HepG2 (cell line): ENCODE data around the gene CDK5RAP2. TPM values are rescaled to one million over a fixed set of nuclear protein-coding genes. Genes with fewer than 3 reads are reported as not detected.

Source experiments
- ATAC-seq: fragments of 200-7000 bp; cut with Tn5 transposase; 3 replicates; pipeline ENCODE4 v1.9.1; 2020; ENCODE audit warnings: mild to moderate bottlenecking, moderate library complexity
- BruUV-seq: library from RNA; stranded (reverse); fragments of 400-500 nt; replicated peaks from 2 replicates; lab custom pipeline; 2021; lab: Mats Ljungman, UMichigan
- CTCF ChIA-PET: fragments of 300-600 bp; formaldehyde crosslinking; extraction: SDS; loops from one replicate; lab custom pipeline; 2021; ENCODE audit warnings: low total read pairs, inconsistent platforms, low intra/inter-chr PET ratio; lab: Yijun Ruan, JAX
- POLR2A ChIA-PET: fragments of 350-600 bp; sonication (Branson Sonifier 250); formaldehyde crosslinking; loops from one replicate; lab custom pipeline; 2020; ENCODE audit warnings: antibody characterized with exemption, inconsistent platforms; lab: Yijun Ruan, JAX
- DNase-seq: peaks from one replicate; pipeline ENCODE4 v3.0.0-alpha.2; 2015; ENCODE audit warnings: low spot score
- FAIRE-seq: peaks from 3 replicates; lab custom pipeline; 2011; peaks lifted over from hg19 to GRCh38; lab: Jason Lieb, UNC
- H2AFZ ChIP-seq: one replicate; pipeline ENCODE4 v1.6.1; 2011; ENCODE audit warnings: low read length, inconsistent platforms
- H3K27ac ChIP-seq: fragments of 300-600 bp; 3 replicates; pipeline ENCODE4 v1.8.0; 2011; ENCODE audit warnings: mixed run types, mild to moderate bottlenecking, mixed read lengths, low read length, inconsistent platforms; ENCODE audit not compliant: insufficient read depth; ENCODE audit errors: extremely low read length
- H3K27me3 ChIP-seq, 2 experiments: fragments of 200-600 bp in 1 of 2; 2 replicates in 1 of 2; 3 replicates in 1 of 2; pipeline versions ENCODE4 v1.6.0 to v1.8.0; 2011; ENCODE audit warnings: low read length in 2 of 2, mild to moderate bottlenecking in 2 of 2, moderate library complexity in 2 of 2, inconsistent platforms in 1 of 2; ENCODE audit not compliant: insufficient read depth in 2 of 2, control insufficient read depth in 1 of 2
- H3K36me3 ChIP-seq, 2 experiments: fragments of 200-600 bp in 1 of 2; replicated peaks in 1 of 2; 2 replicates in 1 of 2; 3 replicates in 1 of 2; pipeline versions ENCODE4 v1.5.1 to v1.8.0; 2011; ENCODE audit warnings: low read length in 2 of 2, inconsistent platforms in 1 of 2; ENCODE audit not compliant: insufficient read depth in 2 of 2, control insufficient read depth in 1 of 2
- H3K4me1 ChIP-seq: 2 replicates; pipeline ENCODE4 v1.5.1; 2012; ENCODE audit warnings: low read length, inconsistent platforms; ENCODE audit not compliant: insufficient read depth
- H3K4me2 ChIP-seq: 2 replicates; pipeline ENCODE4 v1.6.0; 2011; ENCODE audit warnings: low read depth, low read length, inconsistent platforms
- H3K4me3 ChIP-seq, 3 experiments: fragments of 200-600 bp in 1 of 3; sonication (generic), shearing (Covaris generic) in 1 of 3; replicated peaks in 1 of 3; 2 replicates each; pipeline ENCODE4 v1.5.1; 2011 to 2016; ENCODE audit warnings: low read length in 3 of 3, inconsistent platforms in 2 of 3, low read depth in 2 of 3, mild to moderate bottlenecking in 2 of 3, control low read depth in 1 of 3, mixed read lengths in 1 of 3; ENCODE audit not compliant: insufficient read depth in 1 of 3
- H3K79me2 ChIP-seq: one replicate; pipeline ENCODE4 v1.6.1; 2011; ENCODE audit warnings: low read length, inconsistent platforms; ENCODE audit not compliant: insufficient read depth
- H3K9ac ChIP-seq: 2 replicates; pipeline ENCODE4 v1.6.0; 2011; ENCODE audit warnings: mild to moderate bottlenecking, low read depth, low read length, inconsistent platforms; ENCODE audit not compliant: insufficient read depth
- H3K9me3 ChIP-seq: 2 replicates; pipeline ENCODE4 v1.5.1; 2012; ENCODE audit warnings: mild to moderate bottlenecking, low read length
- H4K20me1 ChIP-seq: 2 replicates; pipeline ENCODE4 v1.6.0; 2011; ENCODE audit warnings: inconsistent platforms, mild to moderate bottlenecking, low read length, moderate library complexity; ENCODE audit not compliant: insufficient read depth
- AKAP8 ChIP-seq: sonication (generic); formaldehyde crosslinking; IDR thresholded peaks from 2 replicates; pipeline ENCODE4 v1.5.1; 2020; ENCODE audit warnings: mild to moderate bottlenecking, missing genetic modification reagents
- ARID2 ChIP-seq: sonication (generic); formaldehyde crosslinking; IDR thresholded peaks from 2 replicates; pipeline ENCODE4 v1.8.1; 2022; ENCODE audit warnings: mild to moderate bottlenecking, missing genetic modification reagents, borderline replicate concordance
- FOXK2 ChIP-seq: fragments of 450-650 bp; IDR thresholded peaks from 2 replicates; pipeline ENCODE4 v1.6.1; 2016
- RAD21 ChIP-seq: fragments of 450-650 bp; formaldehyde crosslinking; IDR thresholded peaks from 2 replicates; pipeline ENCODE4 v1.5.0; 2020; ENCODE audit warnings: mild to moderate bottlenecking
- SIN3B ChIP-seq: fragments of 150-350 bp; IDR thresholded peaks from 2 replicates; pipeline ENCODE4 v1.6.1; 2014; ENCODE audit warnings: low read length
- SNRNP70 ChIP-seq: fragments of 200-400 bp; formaldehyde crosslinking; IDR thresholded peaks from 2 replicates; pipeline ENCODE4 v1.6.1; 2017; ENCODE audit warnings: mild to moderate bottlenecking, low read depth, low read length, moderate library complexity
- STAG1 ChIP-seq: sonication (generic); formaldehyde crosslinking; IDR thresholded peaks from 2 replicates; pipeline ENCODE4 v1.4.0; 2020; ENCODE audit warnings: missing genetic modification reagents
- TAF1 ChIP-seq: sonication (generic); formaldehyde crosslinking; IDR thresholded peaks from 2 replicates; pipeline ENCODE4 v1.4.0; 2020; ENCODE audit warnings: missing genetic modification reagents
- ZNF33A ChIP-seq: sonication (generic); formaldehyde crosslinking; IDR thresholded peaks from 2 replicates; pipeline ENCODE4 v1.5.1; 2020; ENCODE audit warnings: missing genetic modification reagents, mild to moderate bottlenecking, moderate library complexity, borderline replicate concordance
- ZNF460 ChIP-seq: sonication (generic); formaldehyde crosslinking; IDR thresholded peaks from 2 replicates; pipeline ENCODE4 v1.5.1; 2020; ENCODE audit warnings: missing genetic modification reagents, mild to moderate bottlenecking, borderline replicate concordance
- in situ Hi-C: cut with HindIII; loops from 2 replicates; pipeline ENCODE4 v1.10.0; 2017; ENCODE audit warnings: low pct_unique_long_range_greater_than_20kb; ENCODE audit not compliant: extremely low pct_ligation_motif_present
- intact Hi-C: fragments of 100-400 bp; cut with micrococcal nuclease; formaldehyde crosslinking; loops from one replicate; pipeline ENCODE4 v1.10.0; 2022; ENCODE audit not compliant: unreplicated experiment
- polyA plus RNA-seq, 8 experiments: library from polyadenylated mRNA; depleted of rRNA in 3 of 8; stranded (reverse) in 7 of 8; unstranded in 1 of 8; fragments of >200 nt; fragmentation: Illumina TruSeq in 4 of 8; extraction: Trizol in 4 of 8; gene quantifications; 2 replicates each; pipeline versions ENCODE4 v1.2.1 to v1.2.3, GENCODE V29; 2011 to 2016; ENCODE audit warnings: low read depth in 4 of 8, missing spikeins in 1 of 8, mixed read lengths in 1 of 8; ENCODE audit not compliant: insufficient read depth in 1 of 8
- total RNA-seq, 5 experiments: library from RNA; depleted of rRNA; stranded (reverse); fragments of >200 nt; fragmentation: Illumina TruSeq; extraction: Trizol; gene quantifications; 2 replicates each; pipeline ENCODE4 v1.2.3, GENCODE V29; 2016; ENCODE audit warnings: low read depth in 1 of 5
- TF ChIP-seq, protein P1 (sequence below): sonication (generic); formaldehyde crosslinking; IDR thresholded peaks from 2 replicates; pipeline ENCODE4 v1.4.0; 2020; ENCODE audit warnings: mild to moderate bottlenecking, low read depth, missing genetic modification reagents
- TF ChIP-seq, protein P2 (sequence below): sonication (generic); formaldehyde crosslinking; IDR thresholded peaks from 2 replicates; pipeline ENCODE4 v1.4.0; 2020; ENCODE audit warnings: missing genetic modification reagents, borderline replicate concordance
- TF ChIP-seq, protein P3 (sequence below): sonication (generic); formaldehyde crosslinking; conservative IDR thresholded peaks from 2 replicates; pipeline ENCODE4 v1.4.0; 2020; ENCODE audit warnings: missing genetic modification reagents
- TF ChIP-seq, protein P4 (sequence below): sonication (generic); formaldehyde crosslinking; IDR thresholded peaks from 2 replicates; pipeline ENCODE4 v1.5.0; 2020; ENCODE audit warnings: mild to moderate bottlenecking, missing genetic modification reagents, moderate library complexity

The CDK5RAP2 gene
- total and polyA plus RNA-seq, 2 of the 13 experiments (the other 11 are each of a cell fraction or from before 2014, with no cell fraction given) = 31.8 to 42.2 TPM

DNA sequence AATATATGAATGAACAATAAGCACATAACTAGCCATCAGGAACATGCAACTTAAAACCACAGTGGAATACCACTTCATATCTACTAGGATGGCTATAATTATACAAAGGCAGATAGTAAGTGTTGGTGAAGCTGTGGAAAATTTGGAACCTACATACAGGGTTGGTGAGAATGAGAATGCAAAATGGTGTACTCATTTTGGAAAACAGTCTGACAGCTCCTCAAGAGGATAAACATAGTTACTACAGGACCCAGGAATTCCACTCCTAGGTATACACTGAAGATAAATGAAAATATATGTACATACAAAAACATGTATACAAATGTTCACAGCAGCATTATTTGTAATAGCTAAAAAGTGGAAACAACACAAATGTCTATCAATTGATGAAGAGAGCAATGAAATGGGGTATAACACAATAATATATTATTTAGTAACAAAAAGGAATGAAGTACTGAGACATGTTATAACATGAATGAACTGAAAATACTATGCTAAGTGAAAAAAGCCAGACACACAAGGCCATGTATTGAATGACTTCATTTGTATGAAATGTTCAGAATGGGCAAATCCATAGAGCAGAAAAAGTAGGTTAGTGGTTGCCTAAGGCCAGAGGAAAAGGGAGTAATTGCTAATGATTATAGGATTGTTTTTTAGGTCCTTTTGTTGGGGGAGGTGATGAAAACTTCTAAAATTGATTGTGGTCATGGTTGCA lies 31.2 kb upstream of the CDK5RAP2 start:
- H3K36me3 ChIP-seq = 0 out of 5 replicates have a peak, but pooled peaks cover 0 to 5% of the 10 kb centered on the region in 2 experiments
- in situ Hi-C loops = no loop called here
- H3K27me3 ChIP-seq = no peaks in the 10 kb centered on the region
- no peaks in the 10 kb centered on the region for H4K20me1 ChIP-seq
- H3K4me2 ChIP-seq = no peak overlapping the region
- DNase-seq (peak; percentile 29), ATAC-seq (peak; percentile 68), FAIRE-seq (no peak)
- no peak overlapping the region for H3K4me3 ChIP-seq
- H3K9me3 ChIP-seq = no peaks in the 10 kb centered on the region
- no peaks in the 10 kb centered on the region for H3K79me2 ChIP-seq
- H3K4me1 ChIP-seq = no peaks in the 10 kb centered on the region
- H3K27ac ChIP-seq = no peak overlapping the region
- no peak overlapping the region for H3K9ac ChIP-seq
- POLR2A ChIA-PET = interaction anchor here (1.1 kb wide), 1 partner anchor 40 kb away, joined by 3 read pairs; no protein-coding TSS in a partner anchor
- CTCF ChIA-PET = no interaction called here
- BruUV-seq = no TSS peak
- intact Hi-C loops = loop anchor here (5.0 to 10.0 kb wide), 2 partner anchors 39 to 76 kb away; no protein-coding TSS in a partner anchor
- H2AFZ ChIP-seq = no peak overlapping the region
- no peak for TF ChIP-seq SNRNP70
- TF ChIP-seq AKAP8 (CRISPR knock-in tag) = no peak
- TF ChIP-seq ZNF33A (CRISPR knock-in tag) = no peak
- TF ChIP-seq, protein P1, sequence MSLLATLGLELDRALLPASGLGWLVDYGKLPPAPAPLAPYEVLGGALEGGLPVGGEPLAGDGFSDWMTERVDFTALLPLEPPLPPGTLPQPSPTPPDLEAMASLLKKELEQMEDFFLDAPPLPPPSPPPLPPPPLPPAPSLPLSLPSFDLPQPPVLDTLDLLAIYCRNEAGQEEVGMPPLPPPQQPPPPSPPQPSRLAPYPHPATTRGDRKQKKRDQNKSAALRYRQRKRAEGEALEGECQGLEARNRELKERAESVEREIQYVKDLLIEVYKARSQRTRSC (CRISPR knock-in tag) = no peak
- TF ChIP-seq, protein P2, sequence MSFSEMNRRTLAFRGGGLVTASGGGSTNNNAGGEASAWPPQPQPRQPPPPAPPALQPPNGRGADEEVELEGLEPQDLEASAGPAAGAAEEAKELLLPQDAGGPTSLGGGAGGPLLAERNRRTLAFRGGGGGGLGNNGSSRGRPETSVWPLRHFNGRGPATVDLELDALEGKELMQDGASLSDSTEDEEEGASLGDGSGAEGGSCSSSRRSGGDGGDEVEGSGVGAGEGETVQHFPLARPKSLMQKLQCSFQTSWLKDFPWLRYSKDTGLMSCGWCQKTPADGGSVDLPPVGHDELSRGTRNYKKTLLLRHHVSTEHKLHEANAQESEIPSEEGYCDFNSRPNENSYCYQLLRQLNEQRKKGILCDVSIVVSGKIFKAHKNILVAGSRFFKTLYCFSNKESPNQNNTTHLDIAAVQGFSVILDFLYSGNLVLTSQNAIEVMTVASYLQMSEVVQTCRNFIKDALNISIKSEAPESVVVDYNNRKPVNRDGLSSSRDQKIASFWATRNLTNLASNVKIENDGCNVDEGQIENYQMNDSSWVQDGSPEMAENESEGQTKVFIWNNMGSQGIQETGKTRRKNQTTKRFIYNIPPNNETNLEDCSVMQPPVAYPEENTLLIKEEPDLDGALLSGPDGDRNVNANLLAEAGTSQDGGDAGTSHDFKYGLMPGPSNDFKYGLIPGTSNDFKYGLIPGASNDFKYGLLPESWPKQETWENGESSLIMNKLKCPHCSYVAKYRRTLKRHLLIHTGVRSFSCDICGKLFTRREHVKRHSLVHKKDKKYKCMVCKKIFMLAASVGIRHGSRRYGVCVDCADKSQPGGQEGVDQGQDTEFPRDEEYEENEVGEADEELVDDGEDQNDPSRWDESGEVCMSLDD (CRISPR knock-in tag) = no peak
- no peak for TF ChIP-seq ZNF460 (CRISPR knock-in tag)
- TF ChIP-seq SIN3B = no peak
- peak; percentile 58 for TF ChIP-seq STAG1 (CRISPR knock-in tag)
- TF ChIP-seq, protein P3, sequence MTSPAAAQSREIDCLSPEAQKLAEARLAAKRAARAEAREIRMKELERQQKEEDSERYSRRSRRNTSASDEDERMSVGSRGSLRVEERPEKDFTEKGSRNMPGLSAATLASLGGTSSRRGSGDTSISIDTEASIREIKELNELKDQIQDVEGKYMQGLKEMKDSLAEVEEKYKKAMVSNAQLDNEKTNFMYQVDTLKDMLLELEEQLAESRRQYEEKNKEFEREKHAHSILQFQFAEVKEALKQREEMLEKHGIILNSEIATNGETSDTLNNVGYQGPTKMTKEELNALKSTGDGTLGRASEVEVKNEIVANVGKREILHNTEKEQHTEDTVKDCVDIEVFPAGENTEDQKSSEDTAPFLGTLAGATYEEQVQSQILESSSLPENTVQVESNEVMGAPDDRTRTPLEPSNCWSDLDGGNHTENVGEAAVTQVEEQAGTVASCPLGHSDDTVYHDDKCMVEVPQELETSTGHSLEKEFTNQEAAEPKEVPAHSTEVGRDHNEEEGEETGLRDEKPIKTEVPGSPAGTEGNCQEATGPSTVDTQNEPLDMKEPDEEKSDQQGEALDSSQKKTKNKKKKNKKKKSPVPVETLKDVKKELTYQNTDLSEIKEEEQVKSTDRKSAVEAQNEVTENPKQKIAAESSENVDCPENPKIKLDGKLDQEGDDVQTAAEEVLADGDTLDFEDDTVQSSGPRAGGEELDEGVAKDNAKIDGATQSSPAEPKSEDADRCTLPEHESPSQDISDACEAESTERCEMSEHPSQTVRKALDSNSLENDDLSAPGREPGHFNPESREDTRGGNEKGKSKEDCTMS (CRISPR knock-in tag) = no peak
- TF ChIP-seq FOXK2 = no peak
- TF ChIP-seq, protein P4, sequence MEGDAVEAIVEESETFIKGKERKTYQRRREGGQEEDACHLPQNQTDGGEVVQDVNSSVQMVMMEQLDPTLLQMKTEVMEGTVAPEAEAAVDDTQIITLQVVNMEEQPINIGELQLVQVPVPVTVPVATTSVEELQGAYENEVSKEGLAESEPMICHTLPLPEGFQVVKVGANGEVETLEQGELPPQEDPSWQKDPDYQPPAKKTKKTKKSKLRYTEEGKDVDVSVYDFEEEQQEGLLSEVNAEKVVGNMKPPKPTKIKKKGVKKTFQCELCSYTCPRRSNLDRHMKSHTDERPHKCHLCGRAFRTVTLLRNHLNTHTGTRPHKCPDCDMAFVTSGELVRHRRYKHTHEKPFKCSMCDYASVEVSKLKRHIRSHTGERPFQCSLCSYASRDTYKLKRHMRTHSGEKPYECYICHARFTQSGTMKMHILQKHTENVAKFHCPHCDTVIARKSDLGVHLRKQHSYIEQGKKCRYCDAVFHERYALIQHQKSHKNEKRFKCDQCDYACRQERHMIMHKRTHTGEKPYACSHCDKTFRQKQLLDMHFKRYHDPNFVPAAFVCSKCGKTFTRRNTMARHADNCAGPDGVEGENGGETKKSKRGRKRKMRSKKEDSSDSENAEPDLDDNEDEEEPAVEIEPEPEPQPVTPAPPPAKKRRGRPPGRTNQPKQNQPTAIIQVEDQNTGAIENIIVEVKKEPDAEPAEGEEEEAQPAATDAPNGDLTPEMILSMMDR (CRISPR knock-in tag) = peak; percentile 34
- TF ChIP-seq ARID2 = no peak
- TF ChIP-seq RAD21 = peak; percentile 28; the same call in 1 of the 2 replicates
- TF ChIP-seq TAF1 (CRISPR knock-in tag) = no peak
